Bone marrow (tissue), 2 donors: ENCODE measurements around the gene CAMK1D.
"Not testable (repeated sequence)": the region's sequence is repeated elsewhere in the genome, so short reads cannot be mapped to it uniquely, and the experiment has no call there.

Source experiments
- DNase-seq, 2 donors: peaks; one replicate each; lab custom pipeline; 2025; lab: John Stamatoyannopoulos, UW

CAMK1D gene

DNA sequence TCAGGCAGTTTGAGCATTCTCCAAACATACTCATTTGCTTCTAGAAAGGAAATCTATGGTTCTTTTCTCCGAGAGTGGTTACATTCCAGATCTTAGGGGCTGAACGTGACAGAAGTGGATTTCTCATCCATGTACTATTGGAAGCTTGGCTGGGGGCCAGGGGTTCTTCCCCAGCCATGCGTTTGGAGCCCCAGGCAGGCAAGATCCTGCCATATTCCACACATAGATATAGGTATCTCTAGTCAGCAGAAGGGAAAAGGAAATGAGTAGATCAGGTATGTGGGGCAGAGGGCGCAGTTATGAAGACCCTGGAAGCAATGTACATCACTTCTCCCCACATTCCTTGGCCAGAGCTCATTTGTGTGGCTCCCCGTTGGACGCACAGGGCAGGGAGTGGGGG lies 352.3 kb downstream of the CAMK1D start:
- DNase-seq, result no peak

GRCh38 chr10:12702215-12702770 lies 352.9 kb downstream of the CAMK1D start:
- DNase-seq, result no peak

DNA sequence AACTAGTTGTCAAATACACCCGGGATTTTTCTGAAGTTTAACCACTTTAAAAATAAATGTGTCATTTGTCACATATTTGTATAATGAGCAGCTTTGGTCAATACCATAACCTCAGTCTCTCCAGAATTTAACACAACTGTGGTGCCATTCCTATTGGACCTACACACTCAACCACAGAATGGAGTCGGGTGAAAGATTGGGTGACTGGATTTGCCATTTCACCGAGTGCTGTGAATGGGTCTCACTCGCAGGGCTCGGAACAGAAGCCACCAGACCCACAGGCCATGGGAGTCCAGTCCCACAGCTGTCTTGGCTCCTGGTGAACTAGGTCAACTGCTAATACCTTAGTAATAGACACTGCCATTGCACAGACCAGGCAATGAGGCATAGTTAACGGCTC lies 353.8 kb downstream of the CAMK1D start:
- no peak for DNase-seq

DNA sequence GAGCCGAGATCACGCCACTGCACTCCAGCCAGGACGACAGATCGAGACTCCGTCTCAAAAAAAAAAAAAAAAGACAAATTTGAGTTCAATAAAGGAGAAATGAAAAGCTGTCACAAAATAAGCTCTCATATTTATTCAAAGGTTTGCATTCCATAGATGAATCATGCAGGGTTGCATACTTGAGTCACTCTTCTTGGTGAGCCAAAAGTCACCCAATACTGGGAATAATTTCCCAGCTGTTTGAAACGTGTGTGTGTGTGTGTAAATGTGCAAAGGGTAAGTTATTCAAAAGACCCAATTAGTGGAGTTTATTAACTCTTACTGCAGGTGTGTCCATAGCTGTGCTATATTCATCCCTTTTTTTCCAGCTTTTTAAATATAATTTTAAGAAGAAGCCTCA lies 354.5 kb downstream of the CAMK1D start:
- DNase-seq, result no peak

GRCh38 chr10:12704488-12704887 lies 355.1 kb downstream of the CAMK1D start:
- no peak for DNase-seq

DNA sequence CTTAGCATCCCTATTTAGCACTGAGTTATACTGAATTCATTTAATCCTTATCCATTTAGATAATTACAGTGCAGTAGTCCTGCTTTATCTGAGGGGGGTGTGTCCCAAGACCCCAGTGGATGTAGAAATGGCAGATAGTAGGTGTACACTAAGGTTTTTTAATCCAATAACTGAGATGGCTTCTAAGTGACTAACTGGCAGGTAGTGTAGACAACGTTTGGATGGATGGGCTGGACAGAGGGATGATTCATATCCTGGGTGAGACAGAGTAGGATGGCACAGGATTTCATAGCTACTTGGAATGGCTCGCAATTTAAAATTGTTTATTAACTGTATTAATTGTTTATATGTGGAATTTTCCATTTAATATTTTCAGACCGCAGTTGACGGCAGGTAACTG lies 356.6 kb downstream of the CAMK1D start:
- DNase-seq, result no peak

- peak in 1 of 2 donors; percentile 43 for DNase-seq
Observed at GRCh38 chr10:12707461-12708185, 358.3 kb downstream of the CAMK1D start.

DNA sequence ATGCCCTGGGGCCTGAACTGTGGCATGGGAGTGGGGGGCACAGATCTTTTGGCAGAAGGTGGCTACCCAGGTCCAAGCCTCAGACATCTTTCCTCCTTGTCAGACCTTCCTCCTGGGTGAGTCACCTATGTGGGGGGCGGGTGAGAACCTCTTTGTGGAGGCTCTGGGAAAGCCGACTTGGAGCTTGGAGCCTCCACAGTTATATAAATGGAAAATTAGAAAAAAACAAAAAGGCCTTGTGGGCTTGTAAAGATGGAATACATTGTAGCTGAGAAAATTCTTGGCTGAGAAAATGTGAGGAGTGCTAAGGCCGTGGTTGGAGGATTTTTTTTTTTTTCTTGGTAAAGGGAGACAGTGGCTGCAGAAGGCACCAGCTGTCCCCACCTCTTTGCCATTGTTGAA lies 359.7 kb downstream of the CAMK1D start:
- no peak for DNase-seq

DNA sequence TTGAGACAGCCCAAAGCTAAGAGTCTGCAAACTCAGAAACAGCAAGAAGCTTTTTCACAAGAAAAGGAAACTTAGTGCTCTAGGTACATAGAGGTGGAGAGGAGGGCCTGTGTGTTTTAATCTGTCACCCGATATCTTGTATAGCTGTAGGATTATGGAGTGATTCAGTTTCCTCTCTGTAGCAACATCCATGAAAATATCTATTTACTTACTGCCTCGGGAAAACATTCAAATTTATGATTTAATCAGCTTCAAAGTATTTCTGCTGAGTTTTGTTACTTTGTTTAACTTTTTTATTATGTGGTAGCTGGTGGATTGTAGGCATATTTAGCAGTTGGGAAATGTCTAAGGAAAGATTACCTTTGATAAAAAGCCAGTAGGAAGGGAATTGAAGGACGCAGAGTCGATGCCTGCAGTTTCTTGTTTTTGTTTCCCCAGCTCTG lies 360.2 kb downstream of the CAMK1D start:
- DNase-seq, result no peak

GRCh38 chr10:12710157-12710556 lies 360.8 kb downstream of the CAMK1D start:
- no peak for DNase-seq

DNA sequence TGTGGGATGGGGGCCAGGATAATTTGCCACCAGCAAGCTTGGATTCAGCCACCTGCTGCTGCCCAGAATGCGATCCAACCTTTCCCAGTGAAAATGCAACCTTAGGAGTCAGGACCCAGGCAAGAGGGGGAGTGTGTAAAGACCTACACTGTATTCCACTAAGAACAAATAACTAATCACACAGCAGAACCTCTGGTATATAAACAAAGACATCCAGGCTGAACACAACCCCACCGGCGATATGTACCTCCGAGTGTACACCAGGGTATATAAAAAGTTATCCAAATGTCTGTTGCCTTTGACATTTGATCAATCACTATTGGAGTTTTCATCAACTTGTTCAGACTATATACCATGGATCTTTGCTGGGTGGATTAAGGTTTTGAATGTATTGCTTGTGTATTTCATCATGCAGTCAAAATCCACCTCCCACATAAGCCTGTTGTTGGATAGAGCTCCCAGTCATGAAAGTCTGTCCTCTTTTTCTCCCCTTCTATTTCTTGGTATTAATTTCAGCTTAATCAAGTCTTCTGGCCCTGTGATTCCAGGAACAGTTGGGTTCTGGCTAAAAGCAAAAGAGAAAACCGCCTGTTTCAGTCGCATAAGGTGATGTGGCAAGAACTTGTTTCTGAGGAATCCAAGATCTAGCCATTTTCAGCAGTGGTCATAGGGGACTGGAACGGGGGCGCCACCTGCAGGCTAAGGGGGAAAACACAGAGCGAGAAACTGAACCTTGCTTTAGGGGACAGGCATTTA lies 361.4 kb downstream of the CAMK1D start:
- DNase-seq, result peak; percentile 18 to 72

DNA sequence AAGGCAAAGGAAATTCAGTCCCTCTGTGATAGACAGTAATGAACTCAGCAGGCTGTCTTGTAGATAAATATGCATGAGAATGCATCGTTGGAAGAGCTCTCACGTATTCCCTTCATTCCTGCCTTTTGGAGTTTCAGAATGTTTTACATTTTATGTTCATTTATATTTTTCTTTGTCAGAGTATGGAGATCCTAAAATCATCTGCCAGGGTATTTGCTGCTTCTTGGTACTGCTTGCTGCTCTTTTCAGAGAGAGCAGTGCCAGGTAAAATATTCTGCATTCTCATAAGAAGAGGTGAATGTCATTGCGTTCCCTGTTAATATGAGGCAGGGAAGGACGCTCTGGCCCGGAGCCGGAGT lies 362.0 kb downstream of the CAMK1D start:
- no peak for DNase-seq

- DNase-seq, result peak in 1 of 2 donors; percentile 19
Observed at GRCh38 chr10:12712293-12712983, 363.1 kb downstream of the CAMK1D start.

DNA sequence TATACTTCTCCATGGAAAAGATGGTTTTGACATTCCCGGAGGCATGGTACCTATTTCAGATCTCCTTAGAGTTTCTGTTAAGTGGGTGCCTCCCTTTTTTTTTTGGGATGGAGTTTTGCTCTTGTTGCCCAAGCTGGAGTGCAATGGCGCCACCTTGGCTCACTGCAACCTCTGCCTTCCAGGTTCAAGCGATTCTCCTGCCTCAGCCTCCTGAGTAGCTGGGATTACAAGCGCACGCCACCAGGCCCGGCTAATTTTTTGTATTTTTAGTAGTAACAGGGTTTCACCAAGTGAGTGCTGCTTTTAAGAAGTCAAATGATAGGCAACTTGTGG lies 363.6 kb downstream of the CAMK1D start:
- DNase-seq, result not testable (repeated sequence)

DNA sequence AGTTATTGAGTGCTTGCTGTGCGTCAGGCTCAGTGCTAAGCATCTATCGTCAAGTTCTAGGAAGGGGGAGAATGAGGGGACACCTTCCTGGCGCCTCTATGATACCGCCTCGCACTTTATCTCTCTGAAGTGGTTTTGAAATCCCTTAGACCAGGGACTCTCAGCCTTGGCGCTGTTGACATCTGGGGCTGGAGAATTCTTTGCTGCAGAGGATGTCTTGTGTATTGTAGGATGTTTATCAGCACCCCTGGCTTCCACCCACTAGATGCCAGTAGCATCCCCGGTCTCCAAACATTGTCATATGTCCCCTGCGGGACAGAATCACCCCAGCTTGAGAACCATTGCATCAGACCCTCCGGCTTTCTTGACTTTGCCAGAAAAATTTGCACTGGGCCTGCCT lies 366.7 kb downstream of the CAMK1D start:
- no peak for DNase-seq

DNA sequence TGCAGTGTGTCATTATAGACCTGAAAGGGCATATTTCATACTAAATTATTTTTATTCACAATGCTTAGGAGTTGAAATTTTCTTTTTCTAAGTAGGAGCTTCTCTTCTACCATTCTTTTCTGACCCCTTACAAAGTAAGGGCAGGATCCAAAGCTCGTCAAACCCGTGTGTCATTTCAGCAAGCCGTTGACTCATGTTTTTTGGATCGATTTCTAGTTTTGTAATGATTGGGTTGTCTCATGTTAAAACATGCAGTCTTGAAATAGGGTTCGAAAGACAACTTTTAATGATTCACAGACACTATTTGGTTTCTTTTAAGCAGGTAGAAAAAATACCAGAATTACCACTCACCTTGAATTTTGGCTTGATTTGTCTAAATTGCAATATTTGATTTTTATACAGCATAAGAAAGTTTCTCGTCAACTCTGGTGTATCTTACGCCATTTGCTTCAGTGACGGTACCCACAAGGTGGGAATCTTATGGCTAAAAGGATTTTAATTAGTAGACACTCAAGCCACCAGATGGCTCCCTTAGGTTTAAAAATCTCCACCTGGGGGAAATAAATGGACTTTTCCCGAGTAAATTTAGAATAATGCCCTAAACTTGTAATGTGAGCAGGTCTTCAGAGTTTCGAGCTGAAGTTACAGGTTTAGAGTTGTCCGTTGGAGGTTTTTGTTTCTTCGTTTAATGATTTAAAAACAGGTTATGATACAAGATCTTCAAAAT lies 368.8 kb downstream of the CAMK1D start:
- DNase-seq, result no peak

DNA sequence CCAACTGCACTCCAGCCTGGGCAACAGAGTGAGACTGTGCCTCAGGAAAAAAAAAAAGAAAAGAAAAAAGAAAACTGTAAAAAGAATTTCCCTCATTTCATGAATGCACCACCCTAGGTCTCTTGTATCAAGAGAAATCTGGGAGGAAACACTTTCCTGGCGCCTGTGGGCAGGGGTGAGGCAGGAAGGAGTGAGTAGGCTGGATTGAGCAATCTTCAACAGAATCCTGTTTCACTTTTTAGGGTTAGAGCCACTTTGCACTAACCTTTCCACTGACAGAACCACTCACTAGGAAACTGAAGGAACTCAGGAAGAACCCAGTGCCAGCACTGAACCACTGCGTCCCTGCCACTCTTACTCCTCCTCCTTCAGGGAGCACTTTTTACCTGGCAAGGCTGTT lies 370.0 kb downstream of the CAMK1D start:
- peak in 1 of 2 donors; percentile 43 for DNase-seq

DNA sequence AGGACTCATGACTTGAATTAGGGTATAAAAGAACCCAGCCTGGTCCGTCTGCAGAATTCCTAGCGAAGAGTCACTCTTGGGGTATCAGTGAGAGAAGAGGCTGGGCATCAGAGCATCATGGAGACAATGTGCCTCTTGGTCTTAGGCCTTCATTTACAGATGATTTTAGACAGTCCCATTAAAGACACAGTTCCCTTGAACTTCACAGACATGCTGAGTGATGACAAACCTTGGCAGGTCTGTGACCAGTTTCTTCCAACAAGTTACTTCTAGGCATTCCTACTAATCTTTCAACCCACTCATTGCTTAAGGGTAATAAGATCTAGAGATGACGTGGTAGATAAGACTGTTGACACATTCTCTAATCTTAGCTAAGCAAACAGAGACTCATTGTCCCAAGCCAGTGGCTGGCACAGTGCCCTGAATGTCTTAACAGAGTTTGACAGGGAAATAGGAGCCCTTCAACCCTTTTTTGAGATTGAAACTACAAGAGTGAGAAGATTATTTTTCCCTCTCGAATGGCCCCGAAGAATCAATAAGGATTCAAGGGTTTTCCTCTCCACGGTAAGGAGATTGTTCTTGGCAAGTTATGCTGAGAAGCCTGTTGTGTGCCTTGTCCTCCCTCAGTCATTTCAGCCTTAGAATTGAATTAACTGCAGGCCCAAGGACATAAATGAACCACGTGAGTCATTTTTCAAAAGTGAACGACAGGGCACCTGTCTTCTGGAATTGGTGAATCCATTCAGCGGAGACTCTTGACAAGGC lies 371.1 kb downstream of the CAMK1D start:
- DNase-seq, result peak; percentile 4 to 54

GRCh38 chr10:12721334-12721733 lies 372.0 kb downstream of the CAMK1D start:
- DNase-seq, result no peak

GRCh38 chr10:12723220-12723619 lies 373.9 kb downstream of the CAMK1D start:
- DNase-seq, result no peak
